ENCODE data around the gene MICU1. TPM values are rescaled to one million over a fixed set of nuclear protein-coding genes. Genes with fewer than 3 reads are reported as not detected.

Gene MICU1
- total and polyA plus RNA-seq, 10 of the 15 experiments (the other 5 are each of a cell fraction or from before 2014, with no cell fraction given) = 18.2 to 36.4 (median 22.2) TPM

DNA sequence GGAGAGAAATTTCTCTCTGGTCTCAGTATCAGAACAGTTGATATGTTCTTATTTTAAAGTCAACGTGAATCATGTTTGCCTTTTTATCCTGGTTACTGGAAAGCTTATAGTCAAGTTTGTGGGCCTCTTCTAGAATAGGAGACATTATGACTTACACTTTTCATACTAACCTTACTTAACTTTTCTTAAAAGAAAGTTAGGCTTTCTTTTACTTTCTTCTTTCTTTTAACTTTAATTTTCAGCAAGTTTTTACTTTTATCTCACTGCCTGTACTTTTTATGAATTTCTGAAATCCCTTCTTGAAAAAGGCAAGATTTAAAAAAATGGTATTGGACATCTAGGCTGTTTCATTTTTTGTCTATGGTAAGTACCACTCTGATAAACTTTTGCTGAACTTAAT lies 195.9 kb downstream of the MICU1 start (continued):
- TF ChIP-seq, protein P1, sequence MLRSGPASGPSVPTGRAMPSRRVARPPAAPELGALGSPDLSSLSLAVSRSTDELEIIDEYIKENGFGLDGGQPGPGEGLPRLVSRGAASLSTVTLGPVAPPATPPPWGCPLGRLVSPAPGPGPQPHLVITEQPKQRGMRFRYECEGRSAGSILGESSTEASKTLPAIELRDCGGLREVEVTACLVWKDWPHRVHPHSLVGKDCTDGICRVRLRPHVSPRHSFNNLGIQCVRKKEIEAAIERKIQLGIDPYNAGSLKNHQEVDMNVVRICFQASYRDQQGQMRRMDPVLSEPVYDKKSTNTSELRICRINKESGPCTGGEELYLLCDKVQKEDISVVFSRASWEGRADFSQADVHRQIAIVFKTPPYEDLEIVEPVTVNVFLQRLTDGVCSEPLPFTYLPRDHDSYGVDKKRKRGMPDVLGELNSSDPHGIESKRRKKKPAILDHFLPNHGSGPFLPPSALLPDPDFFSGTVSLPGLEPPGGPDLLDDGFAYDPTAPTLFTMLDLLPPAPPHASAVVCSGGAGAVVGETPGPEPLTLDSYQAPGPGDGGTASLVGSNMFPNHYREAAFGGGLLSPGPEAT (IDR thresholded peaks at IDR 0.05; ENCODE audit: low read depth) = no peak
- TF ChIP-seq RELA (IDR thresholded peaks at IDR 0.05; ENCODE audit: borderline replicate concordance, partially characterized antibody) = no peak
- no peak for TF ChIP-seq ZSCAN29 (IDR thresholded peaks at IDR 0.05)

DNA sequence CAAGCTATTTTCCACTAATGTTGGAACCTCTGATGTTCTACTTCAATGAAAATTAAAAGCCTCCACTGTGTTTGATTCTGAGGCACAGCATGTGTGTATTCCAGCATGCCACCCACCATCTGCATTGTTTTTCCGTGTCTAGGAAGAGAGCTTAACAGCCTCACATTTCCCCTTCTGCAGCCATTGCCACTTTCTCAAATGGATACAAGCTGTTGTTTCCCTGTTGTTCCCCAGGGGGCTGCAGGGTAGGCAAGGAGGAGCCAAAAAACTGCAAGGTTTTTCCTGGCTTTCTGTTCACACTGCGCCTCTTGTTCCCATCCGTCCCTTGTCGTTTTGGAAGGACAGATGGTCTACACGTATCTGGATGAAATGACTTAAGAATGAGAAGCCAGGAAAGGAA lies 198.9 kb downstream of the MICU1 start:
- in situ Hi-C loops (cut with MboI) (no loop called here), intact Hi-C loops (cut with micrococcal nuclease; ENCODE audit: unreplicated experiment) (no loop called here)
- Histone ChIP-seq H3K9ac (ENCODE audit: control insufficient read depth, insufficient read depth, low read length) (no peak overlapping the region), H3K4me3 (no peak overlapping the region), H3K4me2 (ENCODE audit: control insufficient read depth, insufficient read depth) (no peak overlapping the region), H3K9me3 (replicated peaks; ENCODE audit: control insufficient read depth, insufficient read depth, low read length) (no peaks in the 10 kb centered on the region; the same call in 2 of the 3 replicates), H3K27ac (ENCODE audit: control insufficient read depth, insufficient read depth) (no peak overlapping the region), H4K20me1 (ENCODE audit: control insufficient read depth, insufficient read depth) (no peaks in the 10 kb centered on the region), H3K36me3 (ENCODE audit: control insufficient read depth in 2 of 2, insufficient read depth in 2 of 2, low read length in 1 of 2) (no peaks in the 10 kb centered on the region), H3K27me3 (replicated peaks in 1 of 2; ENCODE audit: control insufficient read depth in 2 of 2, insufficient read depth in 2 of 2, low read length in 1 of 2) (no peaks in the 10 kb centered on the region), H3K79me2 (ENCODE audit: control insufficient read depth, insufficient read depth, low read length) (no peaks in the 10 kb centered on the region), H2AFZ (ENCODE audit: control insufficient read depth, low read depth, low read length) (no peak overlapping the region), H3K4me1 (ENCODE audit: control insufficient read depth, insufficient read depth, low read length) (no peaks in the 10 kb centered on the region)
- no TSS peak for BruUV-seq (replicated peaks)
- RAD21 ChIA-PET (ENCODE audit: unreplicated experiment) = no interaction called here
- CTCF ChIA-PET = no interaction called here
- 96% methylated on average over 5 of the region's 5 CpGs for WGBS (ENCODE audit: insufficient coverage, insufficient replicate concordance, low lambda C conversion rate, missing lambda C conversion rate)
- DNase-seq (ENCODE audit: low read depth, low spot score) (no peak), ATAC-seq (no peak), FAIRE-seq (no peak)
- TF ChIP-seq FOS (IDR thresholded peaks at IDR 0.05; ENCODE audit: borderline replicate concordance, extremely low read depth, insufficient read length) (no peak), KAT2A (conservative IDR thresholded peaks at IDR 0.05; ENCODE audit: control insufficient read depth, low read depth, low read length) (no peak), RELA (IDR thresholded peaks at IDR 0.05; ENCODE audit: borderline replicate concordance, partially characterized antibody) (no peak)
- SMC1A ChIA-PET (ENCODE audit: uncharacterized antibody, unreplicated experiment) = no interaction called here
- POLR2A ChIA-PET = interaction anchor here (0.5 kb wide), 1 partner anchor 10 kb away, joined by 3 read pairs; no protein-coding TSS in a partner anchor

All from GM12878 (cell line).